GM12878 (cell line): Measurements from ENCODE around the gene IFIT5. TPM values are rescaled to one million over a fixed set of nuclear protein-coding genes. Genes with fewer than 3 reads are reported as not detected.
A peak's percentile ranks its signal among the peaks of the same experiment; 100 is the strongest.

Source experiments
- ATAC-seq: fragments of 200-7000 bp; cut with Tn5 transposase; 3 replicates; pipeline ENCODE4 v1.9.1; 2020; ENCODE audit warnings: mild to moderate bottlenecking, moderate library complexity
- BruUV-seq: library from RNA; stranded (reverse); fragments of 400-500 nt; replicated peaks from 2 replicates; lab custom pipeline; 2021; lab: Mats Ljungman, UMichigan
- CTCF ChIA-PET: fragments of 300-600 bp; sonication (Branson Sonifier 250); formaldehyde crosslinking; extraction: SDS; loops from one replicate; lab custom pipeline; 2021; ENCODE audit warnings: inconsistent platforms; lab: Yijun Ruan, JAX
- POLR2A ChIA-PET: fragments of 350-600 bp; formaldehyde crosslinking; extraction: SDS; loops from one replicate; lab custom pipeline; 2021; ENCODE audit warnings: inconsistent platforms; lab: Charles Lee
- RAD21 ChIA-PET: fragments of 300-600 bp; sonication (Branson Sonifier 250); formaldehyde crosslinking; loops from one replicate; lab custom pipeline; 2023; ENCODE audit warnings: antibody characterized with exemption; ENCODE audit not compliant: unreplicated experiment; lab: Charles Lee
- SMC1A ChIA-PET: fragments of 300-600 bp; sonication (Branson Sonifier 250); formaldehyde crosslinking; loops from one replicate; lab custom pipeline; 2023; ENCODE audit not compliant: unreplicated experiment, uncharacterized antibody; lab: Charles Lee
- DNase-seq: peaks from one replicate; pipeline ENCODE4 v3.0.0-alpha.2; 2011; ENCODE audit warnings: low read depth, low spot score
- FAIRE-seq: peaks from 3 replicates; lab custom pipeline; 2011; peaks lifted over from hg19 to GRCh38; lab: Jason Lieb, UNC
- H2AFZ ChIP-seq: 2 replicates; pipeline ENCODE4 v1.6.0; 2011; ENCODE audit warnings: low read depth, low read length, control low read depth; ENCODE audit not compliant: control insufficient read depth
- H3K27ac ChIP-seq: 2 replicates; pipeline ENCODE4 v1.5.1; 2011; ENCODE audit warnings: control low read depth; ENCODE audit not compliant: control insufficient read depth, insufficient read depth
- H3K27me3 ChIP-seq, 2 experiments: replicated peaks in 1 of 2; 2 replicates each; pipeline versions ENCODE4 v1.6.0 to v1.6.1; 2011; ENCODE audit warnings: low read length in 1 of 2; ENCODE audit not compliant: control insufficient read depth in 2 of 2, insufficient read depth in 2 of 2
- H3K36me3 ChIP-seq, 2 experiments: 2 replicates each; pipeline ENCODE4 v1.5.1; 2011; ENCODE audit warnings: low read length in 1 of 2; ENCODE audit not compliant: control insufficient read depth in 2 of 2, insufficient read depth in 2 of 2
- H3K4me1 ChIP-seq: 2 replicates; pipeline ENCODE4 v1.6.1; 2011; ENCODE audit warnings: mild to moderate bottlenecking, low read length, moderate library complexity, mixed read lengths; ENCODE audit not compliant: control insufficient read depth, insufficient read depth
- H3K4me2 ChIP-seq: 2 replicates; pipeline ENCODE4 v1.6.0; 2011; ENCODE audit warnings: control low read depth; ENCODE audit not compliant: control insufficient read depth, insufficient read depth
- H3K4me3 ChIP-seq: fragments of 200-600 bp; sonication (generic); 2 replicates; pipeline ENCODE4 v1.5.1; 2016
- H3K79me2 ChIP-seq: 2 replicates; pipeline ENCODE4 v1.6.0; 2011; ENCODE audit warnings: low read length; ENCODE audit not compliant: control insufficient read depth, insufficient read depth
- H3K9ac ChIP-seq: 2 replicates; pipeline ENCODE4 v1.8.0; 2011; ENCODE audit warnings: low read length, control low read depth, mixed read lengths; ENCODE audit not compliant: control insufficient read depth, insufficient read depth
- H3K9me3 ChIP-seq: replicated peaks from 3 replicates; pipeline ENCODE4 v1.5.1; 2011; ENCODE audit warnings: mild to moderate bottlenecking, low read length; ENCODE audit not compliant: control insufficient read depth, insufficient read depth
- H4K20me1 ChIP-seq: 2 replicates; pipeline ENCODE4 v1.6.0; 2011; ENCODE audit not compliant: control insufficient read depth, insufficient read depth
- CBX5 ChIP-seq: sonication (generic); IDR thresholded peaks from 2 replicates; pipeline ENCODE4 v1.6.1; 2016; ENCODE audit warnings: low read depth, moderate library complexity, mild to moderate bottlenecking, inconsistent platforms
- CHD2 ChIP-seq: IDR thresholded peaks from 2 replicates; pipeline ENCODE4 v1.6.1; 2011; ENCODE audit warnings: low read depth, low read length, improper control_type of control experiment, borderline replicate concordance
- CREM ChIP-seq: IDR thresholded peaks from 2 replicates; pipeline ENCODE4 v1.6.1; 2014; ENCODE audit warnings: antibody characterized with exemption, low read depth
- EP300 ChIP-seq, 2 experiments: fragments of 150-350 bp in 1 of 2; IDR thresholded peaks; 2 replicates each; pipeline ENCODE4 v1.6.1; 2011 to 2012; ENCODE audit warnings: low read depth in 2 of 2, low read length in 2 of 2, borderline replicate concordance in 1 of 2, improper control_type of control experiment in 1 of 2, inconsistent platforms in 1 of 2; ENCODE audit not compliant: control insufficient read depth in 1 of 2
- EZH2 ChIP-seq: IDR thresholded peaks from 2 replicates; pipeline ENCODE4 v1.6.1; 2012; ENCODE audit warnings: low read depth, mild to moderate bottlenecking, control low read depth, inconsistent platforms, low read length, borderline replicate concordance; ENCODE audit not compliant: control insufficient read depth
- HDGF ChIP-seq: fragments of 450-650 bp; IDR thresholded peaks from 2 replicates; pipeline ENCODE4 v1.6.1; 2016; ENCODE audit warnings: antibody characterized with exemption
- JUND ChIP-seq: IDR thresholded peaks from 2 replicates; pipeline ENCODE4 v1.6.1; 2012; ENCODE audit warnings: low read depth, mild to moderate bottlenecking, low read length, improper control_type of control experiment, moderate library complexity
- NBN ChIP-seq: fragments of 450-650 bp; IDR thresholded peaks from 2 replicates; pipeline ENCODE4 v1.6.1; 2016
- PAX5 ChIP-seq: IDR thresholded peaks from 2 replicates; pipeline ENCODE4 v1.6.1; 2011; ENCODE audit warnings: low read depth, low read length, borderline replicate concordance
- PML ChIP-seq: IDR thresholded peaks from 2 replicates; pipeline ENCODE4 v1.6.1; 2012; ENCODE audit warnings: low read length, inconsistent platforms
- SREBF1 ChIP-seq: IDR thresholded peaks from 2 replicates; pipeline ENCODE4 v1.6.1; 2012; ENCODE audit warnings: mild to moderate bottlenecking, low read length
- SUPT20H ChIP-seq: IDR thresholded peaks from 2 replicates; pipeline ENCODE4 v1.6.1; 2011; ENCODE audit warnings: low read depth, mild to moderate bottlenecking, low read length, moderate library complexity, borderline replicate concordance; ENCODE audit not compliant: control insufficient read depth
- TBL1XR1 ChIP-seq: IDR thresholded peaks from 2 replicates; pipeline ENCODE4 v1.6.1; 2012; ENCODE audit warnings: low read depth, low read length, improper control_type of control experiment
- TCF3 ChIP-seq: IDR thresholded peaks from 2 replicates; pipeline ENCODE4 v1.6.1; 2012; ENCODE audit warnings: low read depth, mild to moderate bottlenecking, low read length, borderline replicate concordance; ENCODE audit not compliant: insufficient read depth
- ZZZ3 ChIP-seq: IDR thresholded peaks from 2 replicates; pipeline ENCODE4 v1.6.1; 2011; ENCODE audit warnings: low read depth; ENCODE audit not compliant: control insufficient read depth, insufficient read length
- WGBS: methylation state at CpG from one replicate; pipeline ENCODE4 v1.1.6; 2016; ENCODE audit warnings: low lambda C conversion rate; ENCODE audit not compliant: insufficient replicate concordance, insufficient coverage; ENCODE audit errors: missing lambda C conversion rate; 5-methylcytosine and 5-hydroxymethylcytosine counted together
- in situ Hi-C: fragments of 300-500 bp; cut with MboI; formaldehyde crosslinking; loops from 9 replicates; pipeline ENCODE4 v1.14.3; 2018; ENCODE audit warnings: mixed read lengths
- intact Hi-C: fragments of 100-400 bp; cut with micrococcal nuclease; formaldehyde crosslinking; loops from one replicate; pipeline ENCODE4 v1.14.2; 2022; ENCODE audit not compliant: unreplicated experiment
- polyA plus RNA-seq, 11 experiments: library from polyadenylated mRNA; depleted of rRNA in 4 of 11; unstranded in 6 of 11; stranded (reverse) in 5 of 11; fragments of >200 nt; fragmentation: Nextera tagmentation in 4 of 11; fragmentation: Illumina TruSeq in 1 of 11; extraction: Ambion mirVana in 4 of 11; extraction: Trizol in 1 of 11; gene quantifications; 1 replicate in 1 of 11; 2 replicates in 10 of 11; pipeline versions ENCODE4 v1.2.1 to v1.2.3, GENCODE V29; 2011 to 2016; ENCODE audit warnings: inconsistent platforms in 2 of 11, missing spikeins in 2 of 11, low read depth in 1 of 11
- total RNA-seq, 4 experiments: library from RNA; depleted of rRNA in 3 of 4; stranded (reverse); fragments of >200 nt in 3 of 4; fragmentation: Illumina TruSeq in 1 of 4; extraction: Trizol in 1 of 4; gene quantifications; 2 replicates each; pipeline versions ENCODE4 v1.2.1 to v1.2.3, GENCODE V29; 2013 to 2021
- TF ChIP-seq, protein P1 (sequence below): fragments of 450-650 bp; conservative IDR thresholded peaks from 2 replicates; pipeline ENCODE4 v1.6.1; 2017; ENCODE audit warnings: mild to moderate bottlenecking, moderate library complexity
- TF ChIP-seq, protein P2 (sequence below): fragments of 150-350 bp; IDR thresholded peaks from 2 replicates; pipeline ENCODE4 v1.6.1; 2016; ENCODE audit warnings: low read depth, low read length
- TF ChIP-seq, protein P3 (sequence below): IDR thresholded peaks from 2 replicates; pipeline ENCODE4 v1.6.1; 2011; ENCODE audit warnings: mild to moderate bottlenecking, low read depth, low read length, moderate library complexity; ENCODE audit not compliant: insufficient replicate concordance

The IFIT5 gene
- total and polyA plus RNA-seq, 10 of the 15 experiments (the other 5 are each of a cell fraction or from before 2014, with no cell fraction given), result 5.9 to 17.0 (median 10.4) TPM

DNA sequence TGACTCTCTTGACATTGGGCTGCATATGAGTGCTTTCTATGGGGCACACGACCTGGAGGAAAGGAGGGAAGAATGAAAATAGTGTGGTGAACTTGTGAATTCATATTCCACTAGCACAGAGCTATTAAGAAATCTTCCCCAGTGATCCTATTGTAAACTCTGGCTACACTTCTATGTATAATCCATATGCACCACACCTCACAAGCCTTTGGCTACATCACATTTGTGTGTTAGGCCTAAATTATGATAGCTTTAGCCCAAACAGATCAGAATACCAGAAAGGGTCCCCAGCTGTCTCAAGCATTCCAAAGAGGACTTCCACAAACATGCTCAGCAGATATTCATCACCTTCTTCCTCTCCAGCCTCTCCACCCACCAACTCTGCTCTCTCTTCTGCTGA is 46.2 kb upstream of the IFIT5 start:
- no peak for TF ChIP-seq EZH2
- TF ChIP-seq EP300 (IDR thresholded peaks at IDR 0.05; ENCODE audit: borderline replicate concordance in 1 of 2, control insufficient read depth in 1 of 2, low read depth in 2 of 2, low read length in 2 of 2), result no peak
- TF ChIP-seq PAX5, result no peak
- TF ChIP-seq CBX5, result no peak
- TF ChIP-seq, protein P1, sequence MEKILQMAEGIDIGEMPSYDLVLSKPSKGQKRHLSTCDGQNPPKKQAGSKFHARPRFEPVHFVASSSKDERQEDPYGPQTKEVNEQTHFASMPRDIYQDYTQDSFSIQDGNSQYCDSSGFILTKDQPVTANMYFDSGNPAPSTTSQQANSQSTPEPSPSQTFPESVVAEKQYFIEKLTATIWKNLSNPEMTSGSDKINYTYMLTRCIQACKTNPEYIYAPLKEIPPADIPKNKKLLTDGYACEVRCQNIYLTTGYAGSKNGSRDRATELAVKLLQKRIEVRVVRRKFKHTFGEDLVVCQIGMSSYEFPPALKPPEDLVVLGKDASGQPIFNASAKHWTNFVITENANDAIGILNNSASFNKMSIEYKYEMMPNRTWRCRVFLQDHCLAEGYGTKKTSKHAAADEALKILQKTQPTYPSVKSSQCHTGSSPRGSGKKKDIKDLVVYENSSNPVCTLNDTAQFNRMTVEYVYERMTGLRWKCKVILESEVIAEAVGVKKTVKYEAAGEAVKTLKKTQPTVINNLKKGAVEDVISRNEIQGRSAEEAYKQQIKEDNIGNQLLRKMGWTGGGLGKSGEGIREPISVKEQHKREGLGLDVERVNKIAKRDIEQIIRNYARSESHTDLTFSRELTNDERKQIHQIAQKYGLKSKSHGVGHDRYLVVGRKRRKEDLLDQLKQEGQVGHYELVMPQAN, result no peak
- TF ChIP-seq SUPT20H, result no peak
- TF ChIP-seq NBN, result no peak
- TF ChIP-seq JUND, result no peak
- no peak for TF ChIP-seq SREBF1
- no peak for TF ChIP-seq PML
- no peak for TF ChIP-seq ZZZ3
- no peak for TF ChIP-seq CREM
- no peak for TF ChIP-seq CHD2
- TF ChIP-seq, protein P2, sequence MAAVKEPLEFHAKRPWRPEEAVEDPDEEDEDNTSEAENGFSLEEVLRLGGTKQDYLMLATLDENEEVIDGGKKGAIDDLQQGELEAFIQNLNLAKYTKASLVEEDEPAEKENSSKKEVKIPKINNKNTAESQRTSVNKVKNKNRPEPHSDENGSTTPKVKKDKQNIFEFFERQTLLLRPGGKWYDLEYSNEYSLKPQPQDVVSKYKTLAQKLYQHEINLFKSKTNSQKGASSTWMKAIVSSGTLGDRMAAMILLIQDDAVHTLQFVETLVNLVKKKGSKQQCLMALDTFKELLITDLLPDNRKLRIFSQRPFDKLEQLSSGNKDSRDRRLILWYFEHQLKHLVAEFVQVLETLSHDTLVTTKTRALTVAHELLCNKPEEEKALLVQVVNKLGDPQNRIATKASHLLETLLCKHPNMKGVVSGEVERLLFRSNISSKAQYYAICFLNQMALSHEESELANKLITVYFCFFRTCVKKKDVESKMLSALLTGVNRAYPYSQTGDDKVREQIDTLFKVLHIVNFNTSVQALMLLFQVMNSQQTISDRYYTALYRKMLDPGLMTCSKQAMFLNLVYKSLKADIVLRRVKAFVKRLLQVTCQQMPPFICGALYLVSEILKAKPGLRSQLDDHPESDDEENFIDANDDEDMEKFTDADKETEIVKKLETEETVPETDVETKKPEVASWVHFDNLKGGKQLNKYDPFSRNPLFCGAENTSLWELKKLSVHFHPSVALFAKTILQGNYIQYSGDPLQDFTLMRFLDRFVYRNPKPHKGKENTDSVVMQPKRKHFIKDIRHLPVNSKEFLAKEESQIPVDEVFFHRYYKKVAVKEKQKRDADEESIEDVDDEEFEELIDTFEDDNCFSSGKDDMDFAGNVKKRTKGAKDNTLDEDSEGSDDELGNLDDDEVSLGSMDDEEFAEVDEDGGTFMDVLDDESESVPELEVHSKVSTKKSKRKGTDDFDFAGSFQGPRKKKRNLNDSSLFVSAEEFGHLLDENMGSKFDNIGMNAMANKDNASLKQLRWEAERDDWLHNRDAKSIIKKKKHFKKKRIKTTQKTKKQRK, result no peak
- no peak for TF ChIP-seq HDGF
- no peak for TF ChIP-seq TCF3
- TF ChIP-seq, protein P3, sequence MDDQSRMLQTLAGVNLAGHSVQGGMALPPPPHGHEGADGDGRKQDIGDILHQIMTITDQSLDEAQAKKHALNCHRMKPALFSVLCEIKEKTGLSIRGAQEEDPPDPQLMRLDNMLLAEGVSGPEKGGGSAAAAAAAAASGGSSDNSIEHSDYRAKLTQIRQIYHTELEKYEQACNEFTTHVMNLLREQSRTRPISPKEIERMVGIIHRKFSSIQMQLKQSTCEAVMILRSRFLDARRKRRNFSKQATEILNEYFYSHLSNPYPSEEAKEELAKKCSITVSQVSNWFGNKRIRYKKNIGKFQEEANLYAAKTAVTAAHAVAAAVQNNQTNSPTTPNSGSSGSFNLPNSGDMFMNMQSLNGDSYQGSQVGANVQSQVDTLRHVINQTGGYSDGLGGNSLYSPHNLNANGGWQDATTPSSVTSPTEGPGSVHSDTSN, result no peak
- TF ChIP-seq TBL1XR1, result no peak
- RAD21 ChIA-PET, result interaction anchor here (0.5 to 3.9 kb wide), 22 partner anchors 13 to 487 kb away, joined by 3 to 68 read pairs (median 4); partner anchors contain the start of genes IFIT1, IFIT2, IFIT3 and IFIT5
- in situ Hi-C loops (no loop called here), intact Hi-C loops (loop anchor here (5.0 kb wide), 1 partner anchor 194 kb away; no protein-coding TSS in a partner anchor)
- Histone ChIP-seq H3K9me3 (no peaks in the 10 kb centered on the region), H3K4me3 (no peak overlapping the region), H3K36me3 (no peaks in the 10 kb centered on the region), H3K4me2 (no peak overlapping the region; the same call in 1 of the 2 replicates), H3K4me1 (peaks cover 30% of the 10 kb centered on the region), H2AFZ (peak overlapping the region; percentile 8; the same call in 1 of the 2 replicates), H4K20me1 (no peaks in the 10 kb centered on the region), H3K79me2 (no peaks in the 10 kb centered on the region), H3K9ac (no peak overlapping the region; the same call in 1 of the 2 replicates), H3K27ac (peak overlapping the region; percentile 62), H3K27me3 (no peaks in the 10 kb centered on the region)
- no TSS peak for BruUV-seq
- ATAC-seq (no peak), DNase-seq (no peak), FAIRE-seq (no peak)
- 8% methylated on average over 1 of the region's 1 CpG for WGBS
- POLR2A ChIA-PET, result interaction anchor here (0.6 to 2.9 kb wide), 10 partner anchors 9 to 73 kb away, joined by 3 to 9 read pairs (median 5); partner anchors contain the start of genes IFIT1, IFIT3 and IFIT5
- SMC1A ChIA-PET, result interaction anchor here (0.7 to 6.8 kb wide), 33 partner anchors 9 to 540 kb away, joined by 3 to 98 read pairs (median 10); partner anchors contain the start of genes IFIT1, IFIT1B, IFIT2 and IFIT5
- CTCF ChIA-PET, result interaction anchor here (0.7 to 5.9 kb wide), 33 partner anchors 9 to 433 kb away, joined by 3 to 97 read pairs (median 13); partner anchors contain the start of genes IFIT1, IFIT2, IFIT5 and LIPA
